Left ventricle myocardium inferior (tissue), 1 donor: ENCODE data around the gene SOS2. TPM values are rescaled to one million over a fixed set of nuclear protein-coding genes. Genes with fewer than 3 reads are reported as not detected.

ENCODE experiments used
- DNase-seq: peaks from one replicate; pipeline ENCODE4 v3.0.0-alpha.2; 2020
- H3K27ac ChIP-seq: fragments of 200-600 bp; replicated peaks from 2 replicates; pipeline ENCODE4 v1.8.0; 2021
- H3K27me3 ChIP-seq: fragments of 200-600 bp; 2 replicates; pipeline ENCODE4 v1.8.0; 2021; ENCODE audit warnings: low read depth
- H3K36me3 ChIP-seq: fragments of 200-600 bp; 2 replicates; pipeline ENCODE4 v1.8.0; 2021
- H3K4me1 ChIP-seq: fragments of 200-600 bp; 2 replicates; pipeline ENCODE4 v1.8.0; 2021
- H3K4me3 ChIP-seq: fragments of 200-600 bp; 2 replicates; pipeline ENCODE4 v1.8.0; 2021; ENCODE audit warnings: mild to moderate bottlenecking, moderate library complexity
- H3K9me3 ChIP-seq: fragments of 200-600 bp; replicated peaks from 2 replicates; pipeline ENCODE4 v1.8.0; 2021
- CTCF ChIP-seq: fragments of 200-600 bp; IDR thresholded peaks from 2 replicates; pipeline ENCODE4 v1.8.0; 2021; ENCODE audit warnings: antibody characterized with exemption, mild to moderate bottlenecking, borderline replicate concordance
- intact Hi-C: fragments of 100-400 bp; cut with micrococcal nuclease; formaldehyde crosslinking; loops from one replicate; pipeline ENCODE4 v1.11.0; 2022
- total RNA-seq: library from RNA; stranded (reverse); fragmentation: NEBNext Ultra II Directional; extraction: Animal tissue kit (Norgen Biotek cat#: 25700); gene quantifications from one replicate; pipeline ENCODE4 v1.2.1, GENCODE V29; 2021
- donor health status: DM: no; HTN: yes; CAD: no; lungs with severe emphysema.

Gene SOS2
- total RNA-seq, 1 donor from 2014 or later = 33.0 TPM

GRCh38 chr14:50247245-50247644, 15.9 kb upstream of the SOS2 start:
- intact Hi-C loops = no loop called here
- DNase-seq = no peak
- no peaks in the 10 kb centered on the region for H3K4me1 ChIP-seq
- peaks cover 8% of the 10 kb centered on the region for H3K36me3 ChIP-seq
- no peak for TF ChIP-seq CTCF
- H3K9me3 ChIP-seq = peaks cover 4% of the 10 kb centered on the region
- no peak overlapping the region for H3K27ac ChIP-seq
- H3K27me3 ChIP-seq = no peaks in the 10 kb centered on the region
- no peak overlapping the region for H3K4me3 ChIP-seq

GRCh38 chr14:50242566-50243310, 11.4 kb upstream of the SOS2 start:
- intact Hi-C loops = no loop called here
- no peak for TF ChIP-seq CTCF
- Histone ChIP-seq H3K9me3 (no peaks in the 10 kb centered on the region), H3K27ac (no peak overlapping the region), H3K27me3 (no peaks in the 10 kb centered on the region), H3K36me3 (peaks cover 8% of the 10 kb centered on the region), H3K4me3 (no peak overlapping the region), H3K4me1 (no peaks in the 10 kb centered on the region)
- DNase-seq = no peak

GRCh38 chr14:50242096-50242495, 10.7 kb upstream of the SOS2 start:
- intact Hi-C loops = no loop called here
- Histone ChIP-seq H3K27me3 (no peaks in the 10 kb centered on the region), H3K4me3 (no peak overlapping the region), H3K4me1 (no peaks in the 10 kb centered on the region), H3K9me3 (no peaks in the 10 kb centered on the region), H3K36me3 (peaks cover 7% of the 10 kb centered on the region), H3K27ac (no peak overlapping the region)
- no peak for DNase-seq
- no peak for TF ChIP-seq CTCF

GRCh38 chr14:50237427-50237826, 6.0 kb upstream of the SOS2 start:
- TF ChIP-seq CTCF = no peak
- Histone ChIP-seq H3K36me3 (no peaks in the 10 kb centered on the region), H3K4me1 (peaks cover 8% of the 10 kb centered on the region), H3K4me3 (no peak overlapping the region), H3K27me3 (no peaks in the 10 kb centered on the region), H3K27ac (no peak overlapping the region), H3K9me3 (no peaks in the 10 kb centered on the region)
- no peak for DNase-seq
- intact Hi-C loops = no loop called here

GRCh38 chr14:50233951-50234250, 2.5 kb upstream of the SOS2 start:
- Histone ChIP-seq H3K9me3 (no peaks in the 10 kb centered on the region), H3K4me1 (peaks cover 35% of the 10 kb centered on the region), H3K36me3 (no peaks in the 10 kb centered on the region), H3K4me3 (no peak overlapping the region), H3K27me3 (no peaks in the 10 kb centered on the region), H3K27ac (peak overlapping the region; percentile 99)
- no peak for DNase-seq
- intact Hi-C loops = no loop called here
- no peak for TF ChIP-seq CTCF
